ENCODE measurements around the gene ACSM3.
"Not testable (repeated sequence)": the region's sequence is repeated elsewhere in the genome, so short reads cannot be mapped to it uniquely, and the experiment has no call there.

Gene ACSM3

GRCh38 chr16:20803561-20804214 lies 39.9 kb downstream of the ACSM3 start:
- no peak overlapping the region for H3K4me3 ChIP-seq (ENCODE audit: low read depth, low read length)
- no peak for DNase-seq (ENCODE audit: low read depth)
- TF ChIP-seq CTCF (IDR thresholded peaks at IDR 0.05; ENCODE audit: insufficient read depth, low read depth, low read length, missing control alignments) = no peak

GRCh38 chr16:20805684-20806167 lies 41.9 kb downstream of the ACSM3 start:
- peak overlapping the region; percentile 77 for H3K4me3 ChIP-seq (ENCODE audit: low read depth, low read length)
- not testable (repeated sequence) for DNase-seq (ENCODE audit: low read depth)

GRCh38 chr16:20806168-20807050 lies 42.6 kb downstream of the ACSM3 start, which contains the start of the genes ERI2 and REXO5:
ERI2 (minus strand) TSS chr16:20806472; CDS start chr16:20806430, 42 bp downstream.
REXO5 (plus strand) TSS chr16:20806527; CDS start chr16:20806954, 427 bp downstream.
- peak; percentile 94 for DNase-seq (ENCODE audit: low read depth)
- H3K4me3 ChIP-seq (ENCODE audit: low read depth, low read length) = peak within 1 kb of the TSS; percentile 77
- peak; percentile 52 for TF ChIP-seq CTCF (IDR thresholded peaks at IDR 0.05; ENCODE audit: insufficient read depth, low read depth, low read length, missing control alignments)

- TF ChIP-seq CTCF (IDR thresholded peaks at IDR 0.05; ENCODE audit: insufficient read depth, low read depth, low read length, missing control alignments) = no peak
- no peak for DNase-seq (ENCODE audit: low read depth)
- peak overlapping the region; percentile 77 for H3K4me3 ChIP-seq (ENCODE audit: low read depth, low read length)
These were observed 44.0 kb downstream of the ACSM3 start for GRCh38 chr16:20807862-20808261.

GRCh38 chr16:20811889-20812439 lies 48.1 kb downstream of the ACSM3 start:
- DNase-seq (ENCODE audit: low read depth) = peak; percentile 9
- TF ChIP-seq CTCF (IDR thresholded peaks at IDR 0.05; ENCODE audit: insufficient read depth, low read depth, low read length, missing control alignments) = no peak
- no peak overlapping the region for H3K4me3 ChIP-seq (ENCODE audit: low read depth, low read length)

GRCh38 chr16:20812510-20812909 lies 48.7 kb downstream of the ACSM3 start:
- TF ChIP-seq CTCF (IDR thresholded peaks at IDR 0.05; ENCODE audit: insufficient read depth, low read depth, low read length, missing control alignments) = no peak
- no peak for DNase-seq (ENCODE audit: low read depth)
- H3K4me3 ChIP-seq (ENCODE audit: low read depth, low read length) = no peak overlapping the region

- peak; percentile 67 for DNase-seq (ENCODE audit: low read depth)
- H3K4me3 ChIP-seq (ENCODE audit: low read depth, low read length) = no peak overlapping the region
- no peak for TF ChIP-seq CTCF (IDR thresholded peaks at IDR 0.05; ENCODE audit: insufficient read depth, low read depth, low read length, missing control alignments)
These were observed 51.0 kb downstream of the ACSM3 start for GRCh38 chr16:20814784-20815183.

Measured in GM12865 (cell line).